ENCODE results near the gene IHH. TPM values are rescaled to one million over a fixed set of nuclear protein-coding genes. Genes with fewer than 3 reads are reported as not detected.

Gene IHH
- total and polyA plus RNA-seq, 2 donors (not counting 1 experiment from before 2014, with no cell fraction given): 0.15 to 0.22 TPM

DNA sequence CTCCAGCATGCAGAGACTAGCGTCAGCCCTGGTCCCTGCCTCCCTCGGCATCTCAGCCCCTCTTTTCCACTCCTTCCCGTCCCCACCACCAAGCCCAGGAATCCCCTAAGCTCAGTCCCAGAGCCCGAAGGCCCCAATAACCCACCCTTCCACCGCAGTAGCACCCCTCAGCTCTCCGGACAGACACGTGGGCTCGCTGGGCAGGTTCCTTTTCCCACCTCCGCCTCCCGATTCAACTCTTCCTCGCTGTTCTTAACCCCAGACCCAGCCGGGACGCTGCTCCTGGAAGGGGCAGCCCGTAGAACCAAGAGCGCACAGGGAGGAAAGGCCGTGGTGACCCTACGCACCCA, 1.4 kb downstream of the IHH start:
- CTCF ChIA-PET: interaction anchor here (1.1 to 9.5 kb wide), 10 partner anchors 13 to 470 kb away, joined by 3 to 117 read pairs (median 5); partner anchors contain the start of gene CFAP65
- ATAC-seq (ENCODE audit: low read depth): no peak
- H3K9me3 ChIP-seq (ENCODE audit: control extremely low read depth in 1 of 3, control insufficient read depth in 2 of 3, insufficient read depth in 1 of 3, low read length in 2 of 3): no peaks in the 10 kb centered on the region
- intact Hi-C loops (cut with micrococcal nuclease): loop anchor here (10.0 kb wide), 1 partner anchor 65 kb away; the partner anchor contains the start of gene CRYBA2
- H2AFZ ChIP-seq (ENCODE audit: insufficient read depth, low read depth, low read length, poor library complexity, severe bottlenecking): no peak overlapping the region
- no peaks in the 10 kb centered on the region for H3K79me2 ChIP-seq (ENCODE audit: control insufficient read depth, insufficient read depth, low read length)
- H3K4me3 ChIP-seq (ENCODE audit: control extremely low read depth in 1 of 5, extremely low read depth in 1 of 5, insufficient read depth in 1 of 5, low read depth in 2 of 5, low read length in 4 of 5): no peak overlapping the region
- no peak for TF ChIP-seq EZH2 (IDR thresholded peaks at IDR 0.05; ENCODE audit: borderline replicate concordance, insufficient read depth, low read depth, low read length, poor library complexity, severe bottlenecking)
- TF ChIP-seq, protein P1, sequence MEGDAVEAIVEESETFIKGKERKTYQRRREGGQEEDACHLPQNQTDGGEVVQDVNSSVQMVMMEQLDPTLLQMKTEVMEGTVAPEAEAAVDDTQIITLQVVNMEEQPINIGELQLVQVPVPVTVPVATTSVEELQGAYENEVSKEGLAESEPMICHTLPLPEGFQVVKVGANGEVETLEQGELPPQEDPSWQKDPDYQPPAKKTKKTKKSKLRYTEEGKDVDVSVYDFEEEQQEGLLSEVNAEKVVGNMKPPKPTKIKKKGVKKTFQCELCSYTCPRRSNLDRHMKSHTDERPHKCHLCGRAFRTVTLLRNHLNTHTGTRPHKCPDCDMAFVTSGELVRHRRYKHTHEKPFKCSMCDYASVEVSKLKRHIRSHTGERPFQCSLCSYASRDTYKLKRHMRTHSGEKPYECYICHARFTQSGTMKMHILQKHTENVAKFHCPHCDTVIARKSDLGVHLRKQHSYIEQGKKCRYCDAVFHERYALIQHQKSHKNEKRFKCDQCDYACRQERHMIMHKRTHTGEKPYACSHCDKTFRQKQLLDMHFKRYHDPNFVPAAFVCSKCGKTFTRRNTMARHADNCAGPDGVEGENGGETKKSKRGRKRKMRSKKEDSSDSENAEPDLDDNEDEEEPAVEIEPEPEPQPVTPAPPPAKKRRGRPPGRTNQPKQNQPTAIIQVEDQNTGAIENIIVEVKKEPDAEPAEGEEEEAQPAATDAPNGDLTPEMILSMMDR (IDR thresholded peaks at IDR 0.05): no peak
- no peaks in the 10 kb centered on the region for H4K20me1 ChIP-seq (ENCODE audit: control insufficient read depth, insufficient read depth, low read length, poor library complexity, severe bottlenecking)
- 6% methylated on average over 17 of the region's 17 CpGs for WGBS (ENCODE audit: insufficient coverage)
- POLR2A ChIA-PET: no interaction called here
- no peaks in the 10 kb centered on the region for H3K36me3 ChIP-seq (replicated peaks in 1 of 2; ENCODE audit: control extremely low read depth in 1 of 2, control insufficient read depth in 1 of 2, extremely low read depth in 1 of 2, insufficient read depth in 2 of 2, low read length in 1 of 2)
- Mint-ChIP-seq H3K27ac (no peak overlapping the region), H3K4me3 (peak overlapping the region; percentile 55), H3K27me3 (peaks cover 49% of the 10 kb centered on the region), H3K4me1 (peaks cover 24% of the 10 kb centered on the region), H3K9me3 (ENCODE audit: insufficient read depth) (no peaks in the 10 kb centered on the region)
- H3K27me3 ChIP-seq (replicated peaks in 1 of 4; ENCODE audit: control extremely low read depth in 1 of 4, control insufficient read depth in 3 of 4, insufficient read depth in 4 of 4, low read length in 3 of 4): peaks cover 0 to 67% (median 46%) of the 10 kb centered on the region in 4 experiments
- DNase-seq: no peak
- peak overlapping the region; percentile 54 for H3K4me2 ChIP-seq (replicated peaks; ENCODE audit: low read depth, low read length, poor library complexity, severe bottlenecking)
- H3K4me1 ChIP-seq (ENCODE audit: control insufficient read depth in 2 of 2, insufficient read depth in 2 of 2, low read length in 2 of 2): peaks cover 35 to 41% of the 10 kb centered on the region in 2 donors
- no peak overlapping the region for H3K9ac ChIP-seq (ENCODE audit: low read length)
- H3K27ac ChIP-seq (ENCODE audit: low read length in 2 of 2): no peak overlapping the region

- POLR2A ChIA-PET: interaction anchor here (0.9 kb wide), 1 partner anchor 96 kb away, joined by 4 read pairs; no protein-coding TSS in a partner anchor
- Histone ChIP-seq H3K9ac (ENCODE audit: low read length) (peak overlapping the region; percentile 32), H3K36me3 (replicated peaks in 1 of 2; ENCODE audit: control extremely low read depth in 1 of 2, control insufficient read depth in 1 of 2, extremely low read depth in 1 of 2, insufficient read depth in 2 of 2, low read length in 1 of 2) (no peaks in the 10 kb centered on the region), H3K27ac (ENCODE audit: low read length in 2 of 2) (no peak overlapping the region), H4K20me1 (ENCODE audit: control insufficient read depth, insufficient read depth, low read length, poor library complexity, severe bottlenecking) (no peaks in the 10 kb centered on the region), H3K4me3 (ENCODE audit: control extremely low read depth in 1 of 5, extremely low read depth in 1 of 5, insufficient read depth in 1 of 5, low read depth in 2 of 5, low read length in 4 of 5) (peak overlapping the region in 1 of 5 experiments; percentile 35), H3K9me3 (ENCODE audit: control extremely low read depth in 1 of 3, control insufficient read depth in 2 of 3, insufficient read depth in 1 of 3, low read length in 2 of 3) (no peaks in the 10 kb centered on the region), H3K4me2 (replicated peaks; ENCODE audit: low read depth, low read length, poor library complexity, severe bottlenecking) (peak overlapping the region; percentile 63), H3K79me2 (ENCODE audit: control insufficient read depth, insufficient read depth, low read length) (no peaks in the 10 kb centered on the region), H2AFZ (ENCODE audit: insufficient read depth, low read depth, low read length, poor library complexity, severe bottlenecking) (peak overlapping the region; percentile 45), H3K4me1 (ENCODE audit: control insufficient read depth in 2 of 2, insufficient read depth in 2 of 2, low read length in 2 of 2) (peaks cover 35 to 41% of the 10 kb centered on the region in 2 donors), H3K27me3 (replicated peaks in 1 of 4; ENCODE audit: control extremely low read depth in 1 of 4, control insufficient read depth in 3 of 4, insufficient read depth in 4 of 4, low read length in 3 of 4) (peaks cover 0 to 67% (median 46%) of the 10 kb centered on the region in 4 experiments)
- Mint-ChIP-seq H3K27me3 (peaks cover 54% of the 10 kb centered on the region), H3K4me3 (peak overlapping the region; percentile 55), H3K9me3 (ENCODE audit: insufficient read depth) (no peaks in the 10 kb centered on the region), H3K4me1 (peaks cover 24% of the 10 kb centered on the region), H3K27ac (no peak overlapping the region)
- WGBS (ENCODE audit: insufficient coverage): 16% methylated on average over 42 of the region's 42 CpGs
- intact Hi-C loops (cut with micrococcal nuclease): loop anchor here (1.0 to 10.0 kb wide), 4 partner anchors 61 to 240 kb away; partner anchors contain the start of gene CRYBA2
- ATAC-seq (ENCODE audit: low read depth) (no peak), DNase-seq (peak; percentile 32)
- CTCF ChIA-PET: interaction anchor here (0.6 to 9.5 kb wide), 29 partner anchors 10 to 502 kb away, joined by 3 to 117 read pairs (median 4); no protein-coding TSS in a partner anchor
- peak; percentile 63 for TF ChIP-seq EZH2 (IDR thresholded peaks at IDR 0.05; ENCODE audit: borderline replicate concordance, insufficient read depth, low read depth, low read length, poor library complexity, severe bottlenecking)
- TF ChIP-seq, protein P1 (IDR thresholded peaks at IDR 0.05): no peak
Measured at GRCh38 chr2:219058541-219059374, 2.0 kb downstream of the IHH start.

Data from B cell (primary cell).